K562 (cell line): ENCODE data around the gene EVI5.

Experiments used
- AFF1 ChIP-seq, 2 experiments: fragments of 450-650 bp; IDR thresholded peaks; 2 replicates each; pipeline ENCODE4 v1.6.1; 2018; ENCODE audit warnings: mild to moderate bottlenecking in 2 of 2, low read depth in 1 of 2; ENCODE audit not compliant: partially characterized antibody in 2 of 2
- BRF1 ChIP-seq: IDR thresholded peaks from 3 replicates; pipeline ENCODE4 v1.6.1; 2011; ENCODE audit warnings: borderline replicate concordance, mild to moderate bottlenecking; ENCODE audit not compliant: insufficient read length; ENCODE audit errors: extremely low read depth
- CCAR2 ChIP-seq: fragments of 200-400 bp; formaldehyde crosslinking; IDR thresholded peaks from 2 replicates; pipeline ENCODE4 v1.6.1; 2017; ENCODE audit warnings: mild to moderate bottlenecking, low read depth, low read length
- CTCF ChIP-seq, 3 experiments: IDR thresholded peaks in 2 of 3; conservative IDR thresholded peaks in 1 of 3; 2 replicates each; pipeline ENCODE4 v1.5.1; 2011 to 2012; ENCODE audit warnings: low read length in 3 of 3, mild to moderate bottlenecking in 3 of 3, control low read depth in 2 of 3, improper control_type of control experiment in 1 of 3, inconsistent platforms in 1 of 3, low read depth in 1 of 3, mixed read lengths in 1 of 3, moderate library complexity in 1 of 3; ENCODE audit not compliant: insufficient read depth in 2 of 3
- MAX ChIP-seq: sonication (generic); formaldehyde crosslinking; IDR thresholded peaks from 2 replicates; pipeline ENCODE4 v1.9.0; 2022; ENCODE audit warnings: mild to moderate bottlenecking, missing genetic modification reagents
- SIRT6 ChIP-seq: IDR thresholded peaks from one replicate; pipeline ENCODE4 v1.6.1; 2012; ENCODE audit warnings: low read depth, mild to moderate bottlenecking, control low read depth, inconsistent platforms, low read length, moderate library complexity
- SMARCA5 ChIP-seq: fragments of 450-650 bp; IDR thresholded peaks from 2 replicates; pipeline ENCODE4 v1.6.1; 2016
- SMC3 ChIP-seq: conservative IDR thresholded peaks from 2 replicates; pipeline ENCODE4 v1.6.1; 2011; ENCODE audit warnings: low read depth, low read length, improper control_type of control experiment; ENCODE audit not compliant: insufficient read depth
- SREBF1 ChIP-seq: fragments of 150-350 bp; IDR thresholded peaks from 2 replicates; pipeline ENCODE4 v1.6.1; 2014; ENCODE audit warnings: antibody characterized with exemption, low read depth, low read length, borderline replicate concordance
- USF2 ChIP-seq: sonication (generic); formaldehyde crosslinking; IDR thresholded peaks from 2 replicates; pipeline ENCODE4 v1.5.0; 2020; ENCODE audit warnings: missing genetic modification reagents
- ZNF431 ChIP-seq: sonication (generic); formaldehyde crosslinking; IDR thresholded peaks from 2 replicates; pipeline ENCODE4 v1.8.0; 2022; ENCODE audit warnings: mild to moderate bottlenecking, missing genetic modification reagents

GRCh38 chr1:92554216-92554615 lies 230.7 kb downstream of the EVI5 start:
- TF ChIP-seq SMARCA5 (no peak), SIRT6 (no peak), SREBF1 (no peak), USF2 (CRISPR knock-in tag) (no peak), SMC3 (no peak), BRF1 (no peak), CCAR2 (no peak), AFF1 (IDR thresholded peaks at IDR 0.05; ENCODE audit: low read depth in 1 of 2, partially characterized antibody in 2 of 2) (no peak), ZNF431 (no peak), CTCF (IDR thresholded peaks at IDR 0.05 in 2 of 3, conservative IDR thresholded peaks at IDR 0.05 in 1 of 3; ENCODE audit: insufficient read depth in 2 of 3, low read depth in 1 of 3, low read length in 3 of 3) (no peak), MAX (CRISPR knock-in tag) (no peak)
